PC-9 (cell line): Measurements from ENCODE around the gene EMSY.

Experiments used
- EZH2 ChIP-seq: fragments of 200-600 bp; sonication (generic); IDR thresholded peaks from 2 replicates; pipeline ENCODE4 v1.8.0; 2017; ENCODE audit warnings: antibody characterized with exemption, low read depth
- TF ChIP-seq, protein P1 (sequence below): fragments of 200-600 bp; sonication (generic); conservative IDR thresholded peaks from 2 replicates; pipeline ENCODE4 v1.6.1; 2017; ENCODE audit warnings: mixed run types, antibody characterized with exemption, mild to moderate bottlenecking, moderate library complexity

DNA sequence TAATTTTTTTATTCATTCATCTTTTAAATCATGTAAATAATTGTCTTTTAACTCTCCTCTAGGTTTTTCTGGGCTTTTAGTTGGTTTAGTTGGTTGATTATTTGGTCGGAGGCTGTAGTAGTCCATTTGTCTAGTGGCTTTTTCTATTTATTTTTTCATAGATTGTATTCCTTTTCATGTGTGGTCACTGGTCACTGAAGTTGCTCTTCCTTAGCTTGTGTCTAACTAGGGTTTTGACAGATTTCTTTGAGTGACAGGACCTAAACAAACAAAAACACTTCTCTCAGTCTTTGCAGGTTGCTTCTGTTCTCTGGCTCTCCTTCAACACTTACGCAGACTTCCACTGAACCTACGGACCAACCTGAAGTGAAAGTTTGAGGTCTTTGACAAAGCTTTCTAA, 112.6 kb downstream of the EMSY start:
- TF ChIP-seq EZH2: no peak
- TF ChIP-seq, protein P1, sequence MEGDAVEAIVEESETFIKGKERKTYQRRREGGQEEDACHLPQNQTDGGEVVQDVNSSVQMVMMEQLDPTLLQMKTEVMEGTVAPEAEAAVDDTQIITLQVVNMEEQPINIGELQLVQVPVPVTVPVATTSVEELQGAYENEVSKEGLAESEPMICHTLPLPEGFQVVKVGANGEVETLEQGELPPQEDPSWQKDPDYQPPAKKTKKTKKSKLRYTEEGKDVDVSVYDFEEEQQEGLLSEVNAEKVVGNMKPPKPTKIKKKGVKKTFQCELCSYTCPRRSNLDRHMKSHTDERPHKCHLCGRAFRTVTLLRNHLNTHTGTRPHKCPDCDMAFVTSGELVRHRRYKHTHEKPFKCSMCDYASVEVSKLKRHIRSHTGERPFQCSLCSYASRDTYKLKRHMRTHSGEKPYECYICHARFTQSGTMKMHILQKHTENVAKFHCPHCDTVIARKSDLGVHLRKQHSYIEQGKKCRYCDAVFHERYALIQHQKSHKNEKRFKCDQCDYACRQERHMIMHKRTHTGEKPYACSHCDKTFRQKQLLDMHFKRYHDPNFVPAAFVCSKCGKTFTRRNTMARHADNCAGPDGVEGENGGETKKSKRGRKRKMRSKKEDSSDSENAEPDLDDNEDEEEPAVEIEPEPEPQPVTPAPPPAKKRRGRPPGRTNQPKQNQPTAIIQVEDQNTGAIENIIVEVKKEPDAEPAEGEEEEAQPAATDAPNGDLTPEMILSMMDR: no peak
